GM03348 (cell line): ENCODE measurements around the gene ERC1.
"Not testable (repeated sequence)": the region's sequence is repeated elsewhere in the genome, so short reads cannot be mapped to it uniquely, and the experiment has no call there.

ENCODE experiments used
- DNase-seq: peaks from one replicate; pipeline ENCODE4 v3.0.0; 2012; ENCODE audit warnings: low spot score

ERC1 gene

GRCh38 chr12:1077036-1077803, 86.2 kb downstream of the ERC1 start:
- DNase-seq: no peak

- no peak for DNase-seq
Measured at GRCh38 chr12:1078002-1078401, 87.0 kb downstream of the ERC1 start.

- DNase-seq: no peak
Measured at GRCh38 chr12:1080520-1081223, 89.6 kb downstream of the ERC1 start.

GRCh38 chr12:1083151-1083888, 92.3 kb downstream of the ERC1 start:
- DNase-seq: no peak

- no peak for DNase-seq
Measured at GRCh38 chr12:1083889-1084262, 92.9 kb downstream of the ERC1 start.

GRCh38 chr12:1091350-1091749, 100.3 kb downstream of the ERC1 start:
- DNase-seq: no peak

GRCh38 chr12:1093166-1093751, 102.2 kb downstream of the ERC1 start:
- peak; percentile 50 for DNase-seq

- no peak for DNase-seq
Measured at GRCh38 chr12:1094714-1095113, 103.7 kb downstream of the ERC1 start.

- DNase-seq: no peak
Measured at GRCh38 chr12:1099158-1099557, 108.1 kb downstream of the ERC1 start.

GRCh38 chr12:1099618-1100017, 108.6 kb downstream of the ERC1 start:
- DNase-seq: not testable (repeated sequence)

- DNase-seq: no peak
Measured at GRCh38 chr12:1102115-1102514, 111.1 kb downstream of the ERC1 start.

- DNase-seq: no peak
Measured at GRCh38 chr12:1102791-1103450, 111.9 kb downstream of the ERC1 start.

GRCh38 chr12:1103632-1104031, 112.6 kb downstream of the ERC1 start:
- DNase-seq: no peak

- no peak for DNase-seq
Measured at GRCh38 chr12:1104088-1104800, 113.2 kb downstream of the ERC1 start.

- no peak for DNase-seq
Measured at GRCh38 chr12:1107669-1108068, 116.6 kb downstream of the ERC1 start.

GRCh38 chr12:1108276-1108675, 117.3 kb downstream of the ERC1 start:
- DNase-seq: no peak

- DNase-seq: peak; percentile 53
Measured at GRCh38 chr12:1115484-1116231, 124.6 kb downstream of the ERC1 start.

GRCh38 chr12:1117371-1117770, 126.3 kb downstream of the ERC1 start:
- DNase-seq: no peak

- peak; percentile 41 for DNase-seq
Measured at GRCh38 chr12:1117970-1118563, 127.0 kb downstream of the ERC1 start.

- no peak for DNase-seq
Measured at GRCh38 chr12:1122786-1123185, 131.8 kb downstream of the ERC1 start.
